NB4 (cell line): Measurements from ENCODE around the gene LDB3.

Source experiments
- CTCF ChIP-seq: IDR thresholded peaks from one replicate; pipeline ENCODE4 v1.5.1; 2012; ENCODE audit warnings: low read depth, low read length
- MYC ChIP-seq: IDR thresholded peaks from 2 replicates; pipeline ENCODE4 v1.6.1; 2011; ENCODE audit warnings: low read depth, low read length
- POLR2A ChIP-seq: IDR thresholded peaks from 2 replicates; pipeline ENCODE4 v1.6.1; 2011; ENCODE audit warnings: mild to moderate bottlenecking; ENCODE audit not compliant: insufficient read length; ENCODE audit errors: extremely low read depth
- TF ChIP-seq, protein P1 (sequence below): IDR thresholded peaks from 2 replicates; pipeline ENCODE4 v1.6.1; 2011; ENCODE audit warnings: low read depth, low read length

GRCh38 chr10:86632951-86633350 is 35.4 kb upstream of the LDB3 start:
- no peak for TF ChIP-seq POLR2A
- TF ChIP-seq CTCF: no peak
- TF ChIP-seq, protein P1, sequence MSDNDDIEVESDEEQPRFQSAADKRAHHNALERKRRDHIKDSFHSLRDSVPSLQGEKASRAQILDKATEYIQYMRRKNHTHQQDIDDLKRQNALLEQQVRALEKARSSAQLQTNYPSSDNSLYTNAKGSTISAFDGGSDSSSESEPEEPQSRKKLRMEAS: no peak
- no peak for TF ChIP-seq MYC
